ENCODE results near the gene GLS2.
"Not testable (repeated sequence)": the region's sequence is repeated elsewhere in the genome, so short reads cannot be mapped to it uniquely, and the experiment has no call there.

Gene GLS2

GRCh38 chr12:56487448-56488040, 417 bp downstream of the GLS2 start:
- DNase-seq = peak; percentile 44

GRCh38 chr12:56486694-56487093, 1.3 kb downstream of the GLS2 start:
- DNase-seq = no peak

GRCh38 chr12:56484566-56484965, 3.4 kb downstream of the GLS2 start:
- DNase-seq = no peak

- DNase-seq = no peak
These were observed 8.3 kb downstream of the GLS2 start for GRCh38 chr12:56479625-56480024.

- DNase-seq = no peak
These were observed 10.3 kb downstream of the GLS2 start for GRCh38 chr12:56477521-56478225.

GRCh38 chr12:56476972-56477432, 11.0 kb downstream of the GLS2 start:
- DNase-seq = no peak

GRCh38 chr12:56476143-56476542, 11.8 kb downstream of the GLS2 start:
- DNase-seq = no peak

- DNase-seq = no peak
These were observed 13.6 kb downstream of the GLS2 start for GRCh38 chr12:56474389-56474788.

- no peak for DNase-seq
These were observed 18.7 kb downstream of the GLS2 start for GRCh38 chr12:56469007-56469930.

GRCh38 chr12:56468216-56469006, 19.6 kb downstream of the GLS2 start, which contains the start of gene SPRYD4:
Gene SPRYD4 (plus strand): TSS chr12:56468578. CDS start chr12:56468592, 14 bp downstream.
- peak; percentile 89 for DNase-seq

GRCh38 chr12:56462565-56462964, 25.4 kb downstream of the GLS2 start:
- DNase-seq = no peak

- no peak for DNase-seq
These were observed 26.5 kb downstream of the GLS2 start for GRCh38 chr12:56461235-56462159.

GRCh38 chr12:56457817-56458216, 30.1 kb downstream of the GLS2 start:
- no peak for DNase-seq

- DNase-seq = no peak
These were observed 33.4 kb downstream of the GLS2 start, which contains the start of gene MIP for GRCh38 chr12:56454557-56454956. Gene MIP (minus strand): TSS chr12:56454657. CDS start chr12:56454613, 44 bp downstream.

GRCh38 chr12:56451147-56451546, 36.8 kb downstream of the GLS2 start:
- no peak for DNase-seq

- no peak for DNase-seq
These were observed 37.7 kb downstream of the GLS2 start for GRCh38 chr12:56450241-56450640.

- DNase-seq = no peak
These were observed 38.4 kb downstream of the GLS2 start for GRCh38 chr12:56449622-56449984.

GRCh38 chr12:56448860-56449621, 38.9 kb downstream of the GLS2 start, which contains the start of gene TIMELESS:
Gene TIMELESS (minus strand): TSS chr12:56449426. CDS start chr12:56434170, 15,256 bp downstream.
- DNase-seq = peak; percentile 81

- DNase-seq = not testable (repeated sequence)
These were observed 44.8 kb downstream of the GLS2 start for GRCh38 chr12:56443208-56443607.

GRCh38 chr12:56437430-56438176, 50.4 kb downstream of the GLS2 start:
- DNase-seq = no peak
